Effector memory CD8-positive, alpha-beta T cell (primary cell): Measurements from ENCODE around the gene CDH6.

ENCODE experiments used
- ATAC-seq: fragments of 150-1000 bp; cut with Tn5 transposase; replicated peaks from 2 replicates; pipeline ENCODE4 v1.10.0; 2021; ENCODE audit warnings: mild to moderate bottlenecking, moderate library complexity
- DNase-seq, 3 experiments: peaks; one replicate each; pipeline ENCODE4 v3.0.0; 2021
- H3K27ac Mint-ChIP-seq, 2 donors: one replicate each; pipeline ENCODE4 v1.8.0; 2022; ENCODE audit warnings: mild to moderate bottlenecking in 2 of 2, mixed read lengths in 2 of 2, moderate library complexity in 2 of 2
- H3K27me3 Mint-ChIP-seq, 2 donors: one replicate each; pipeline ENCODE4 v1.8.0; 2022; ENCODE audit warnings: mixed read lengths in 2 of 2
- H3K36me3 Mint-ChIP-seq: one replicate; pipeline ENCODE4 v1.8.0; 2022; ENCODE audit warnings: mild to moderate bottlenecking, moderate library complexity, mixed read lengths; ENCODE audit not compliant: insufficient read depth
- H3K4me1 Mint-ChIP-seq, 2 donors: one replicate each; pipeline ENCODE4 v1.8.0; 2022; ENCODE audit warnings: low read depth in 2 of 2, mixed read lengths in 2 of 2
- H3K4me3 Mint-ChIP-seq, 2 donors: one replicate each; pipeline ENCODE4 v1.8.0; 2022; ENCODE audit warnings: mild to moderate bottlenecking in 2 of 2, mixed read lengths in 2 of 2, moderate library complexity in 2 of 2
- H3K9me3 Mint-ChIP-seq, 2 donors: one replicate each; pipeline ENCODE4 v1.8.0; 2022; ENCODE audit warnings: mixed read lengths in 2 of 2

CDH6 gene

DNA sequence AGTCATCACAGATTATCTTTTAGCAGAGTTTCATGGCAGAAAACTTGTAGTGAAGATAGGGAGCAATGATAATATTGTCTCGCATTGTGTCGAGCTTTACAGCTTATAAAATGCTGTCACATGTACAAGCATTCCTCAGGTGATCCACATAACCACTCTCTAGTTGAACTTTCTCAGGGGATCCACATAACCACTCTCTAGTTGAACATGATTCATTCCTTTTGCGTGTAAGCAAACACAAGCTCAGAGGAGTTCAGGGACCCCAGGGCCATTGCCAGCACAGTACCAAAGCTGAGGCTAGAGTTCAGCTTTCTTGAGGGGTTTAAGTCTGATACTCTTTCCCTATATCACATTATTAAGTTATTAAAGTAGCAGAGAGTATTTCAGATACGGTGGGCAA is 86.7 kb downstream of the CDH6 start:
- no peak overlapping the region for H3K27ac Mint-ChIP-seq
- ATAC-seq: no peak
- H3K27me3 Mint-ChIP-seq: no peaks in the 10 kb centered on the region
- no peak for DNase-seq
- H3K9me3 Mint-ChIP-seq: no peaks in the 10 kb centered on the region
- H3K4me1 Mint-ChIP-seq: no peaks in the 10 kb centered on the region
- H3K4me3 Mint-ChIP-seq: no peak overlapping the region
- H3K36me3 Mint-ChIP-seq: no peaks in the 10 kb centered on the region

DNA sequence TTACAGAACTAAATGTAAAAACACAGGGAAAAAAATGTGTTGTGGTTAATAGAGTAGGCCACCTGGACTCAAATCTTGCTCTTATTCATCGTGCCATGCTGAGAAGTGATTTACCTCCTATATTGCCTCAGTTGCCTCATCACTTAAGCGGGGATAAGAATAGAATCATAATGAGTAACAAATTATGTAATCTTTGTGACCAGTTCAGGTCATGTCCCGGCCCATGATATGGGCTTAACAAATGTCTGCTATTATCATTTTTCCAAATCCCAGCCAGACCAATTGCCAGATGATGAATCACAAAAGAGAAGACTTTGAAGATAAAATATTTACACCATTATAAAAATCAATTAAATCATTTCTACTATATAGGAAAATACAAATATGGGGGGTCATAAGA is 89.8 kb downstream of the CDH6 start:
- Mint-ChIP-seq H3K27ac (no peak overlapping the region), H3K4me1 (no peaks in the 10 kb centered on the region), H3K4me3 (no peak overlapping the region), H3K36me3 (no peaks in the 10 kb centered on the region), H3K9me3 (no peaks in the 10 kb centered on the region), H3K27me3 (no peaks in the 10 kb centered on the region)
- ATAC-seq (no peak), DNase-seq (no peak)

DNA sequence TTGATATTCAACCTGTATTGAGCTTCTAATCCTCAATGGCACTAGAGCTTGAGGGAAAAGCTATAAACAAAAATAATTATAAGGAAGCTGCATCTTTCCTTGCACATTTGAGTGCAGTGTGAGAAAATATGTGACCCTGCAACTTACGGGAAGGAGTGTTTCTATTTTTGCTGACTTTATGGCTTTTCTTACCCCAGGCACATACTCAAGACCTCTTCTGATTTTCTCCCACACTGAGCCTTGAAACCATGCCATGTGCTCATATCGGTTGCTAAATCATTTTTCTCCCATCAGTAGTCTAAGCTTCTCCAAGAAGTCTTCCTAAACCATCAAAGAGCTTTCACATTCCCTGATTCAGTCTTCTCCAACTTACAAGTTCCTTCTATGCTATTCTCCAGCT is 91.5 kb downstream of the CDH6 start:
- H3K27me3 Mint-ChIP-seq: no peaks in the 10 kb centered on the region
- H3K27ac Mint-ChIP-seq: no peak overlapping the region
- DNase-seq (no peak), ATAC-seq (no peak)
- no peaks in the 10 kb centered on the region for H3K4me1 Mint-ChIP-seq
- no peaks in the 10 kb centered on the region for H3K9me3 Mint-ChIP-seq
- no peak overlapping the region for H3K4me3 Mint-ChIP-seq
- H3K36me3 Mint-ChIP-seq: no peaks in the 10 kb centered on the region

DNA sequence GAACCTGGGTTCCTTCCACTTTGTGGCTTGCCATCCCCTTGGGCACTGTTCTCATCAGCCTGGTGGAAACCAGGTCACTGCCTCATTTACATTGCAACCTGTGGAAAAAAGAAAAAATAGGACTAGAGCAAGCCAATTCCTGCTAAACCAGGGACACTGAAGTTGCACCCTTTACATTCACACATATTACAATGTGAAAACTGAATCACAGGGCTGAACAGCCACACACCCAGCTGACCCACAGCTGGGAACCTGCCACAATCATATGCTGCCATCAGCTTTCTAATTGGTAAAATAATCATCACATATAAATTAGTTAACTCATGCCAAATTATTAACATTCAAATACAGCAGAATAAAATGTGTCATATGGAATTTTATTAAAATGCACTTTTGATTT is 94.5 kb downstream of the CDH6 start:
- no peak for DNase-seq
- no peaks in the 10 kb centered on the region for H3K4me1 Mint-ChIP-seq
- no peak overlapping the region for H3K27ac Mint-ChIP-seq
- no peak for ATAC-seq
- no peak overlapping the region for H3K4me3 Mint-ChIP-seq
- H3K9me3 Mint-ChIP-seq: peaks cover 2 to 8% of the 10 kb centered on the region in 2 donors
- no peaks in the 10 kb centered on the region for H3K27me3 Mint-ChIP-seq
- H3K36me3 Mint-ChIP-seq: no peaks in the 10 kb centered on the region

DNA sequence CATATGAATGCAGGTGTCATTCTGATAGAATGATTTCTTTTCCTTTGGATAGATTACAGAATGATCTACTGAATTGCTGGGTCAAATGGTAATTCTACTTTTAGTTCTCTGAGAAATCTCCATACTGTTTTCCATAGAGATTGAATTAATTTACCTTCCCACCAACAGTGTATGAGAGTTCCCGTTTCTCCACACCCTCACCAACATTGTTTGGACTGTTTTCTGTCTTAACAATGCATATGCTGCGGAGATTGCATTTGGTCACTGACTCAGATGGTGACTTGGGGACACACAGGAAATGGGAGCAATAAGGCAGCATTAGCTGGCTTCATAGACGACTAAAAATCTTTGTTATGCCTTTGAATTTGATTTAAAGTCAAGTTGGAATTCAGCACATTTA is 95.9 kb downstream of the CDH6 start:
- Mint-ChIP-seq H3K4me1 (no peaks in the 10 kb centered on the region), H3K9me3 (peaks cover 2 to 8% of the 10 kb centered on the region in 2 donors), H3K4me3 (no peak overlapping the region), H3K27ac (no peak overlapping the region), H3K36me3 (no peaks in the 10 kb centered on the region), H3K27me3 (no peaks in the 10 kb centered on the region)
- no peak for ATAC-seq
- no peak for DNase-seq

DNA sequence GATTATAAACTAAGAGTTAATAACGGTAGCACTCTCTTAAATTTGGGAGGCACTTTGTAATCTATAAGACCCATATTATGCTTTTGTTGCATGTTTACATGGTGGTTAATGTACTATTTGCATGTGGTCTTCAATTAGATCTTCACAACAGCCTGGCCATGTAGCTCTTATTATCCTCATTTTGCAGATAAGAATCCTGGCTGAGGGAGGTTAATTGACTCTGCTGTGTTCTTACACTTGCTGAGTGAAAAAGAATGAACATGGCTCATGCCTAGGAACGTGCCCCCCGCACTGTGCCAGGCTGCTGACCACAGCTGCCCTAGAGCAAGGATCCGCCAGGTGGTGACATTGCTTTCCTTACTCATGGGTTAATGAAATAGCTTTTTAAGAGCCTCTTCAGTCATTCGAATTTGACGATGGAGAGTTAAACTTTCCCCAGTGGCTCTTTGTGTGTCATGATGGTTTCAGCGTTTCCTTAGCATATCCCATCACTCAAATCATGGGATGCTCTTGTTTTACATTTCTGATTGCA is 97.9 kb downstream of the CDH6 start:
- H3K27me3 Mint-ChIP-seq: no peaks in the 10 kb centered on the region
- H3K27ac Mint-ChIP-seq: no peak overlapping the region
- peaks cover 2 to 8% of the 10 kb centered on the region in 2 donors for H3K9me3 Mint-ChIP-seq
- DNase-seq: no peak
- H3K36me3 Mint-ChIP-seq: no peaks in the 10 kb centered on the region
- no peak overlapping the region for H3K4me3 Mint-ChIP-seq
- no peaks in the 10 kb centered on the region for H3K4me1 Mint-ChIP-seq
- no peak for ATAC-seq

DNA sequence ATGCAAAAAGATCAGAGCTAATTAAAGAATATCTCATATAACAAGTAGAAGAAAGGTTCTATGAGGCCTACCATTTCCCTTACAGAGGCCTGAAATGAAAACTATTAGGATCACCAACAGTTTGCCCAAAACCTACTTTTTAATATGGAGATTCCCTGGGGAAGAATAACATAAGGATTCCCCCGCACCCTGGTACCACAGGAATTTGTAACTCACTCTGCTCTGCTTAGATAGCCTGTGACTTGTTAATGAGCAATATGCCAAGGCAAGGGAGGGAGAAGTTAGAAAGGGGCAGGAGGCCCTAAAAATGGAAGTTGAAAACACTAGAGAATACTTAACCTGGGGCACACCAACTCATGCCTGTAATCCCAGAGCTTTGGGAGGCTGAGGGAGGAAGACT is 107.0 kb downstream of the CDH6 start:
- no peak for ATAC-seq
- H3K9me3 Mint-ChIP-seq: peaks cover 0 to 2% of the 10 kb centered on the region in 2 donors
- H3K27ac Mint-ChIP-seq: no peak overlapping the region
- no peaks in the 10 kb centered on the region for H3K27me3 Mint-ChIP-seq
- DNase-seq: no peak
- H3K36me3 Mint-ChIP-seq: no peaks in the 10 kb centered on the region
- H3K4me1 Mint-ChIP-seq: no peaks in the 10 kb centered on the region
- no peak overlapping the region for H3K4me3 Mint-ChIP-seq

DNA sequence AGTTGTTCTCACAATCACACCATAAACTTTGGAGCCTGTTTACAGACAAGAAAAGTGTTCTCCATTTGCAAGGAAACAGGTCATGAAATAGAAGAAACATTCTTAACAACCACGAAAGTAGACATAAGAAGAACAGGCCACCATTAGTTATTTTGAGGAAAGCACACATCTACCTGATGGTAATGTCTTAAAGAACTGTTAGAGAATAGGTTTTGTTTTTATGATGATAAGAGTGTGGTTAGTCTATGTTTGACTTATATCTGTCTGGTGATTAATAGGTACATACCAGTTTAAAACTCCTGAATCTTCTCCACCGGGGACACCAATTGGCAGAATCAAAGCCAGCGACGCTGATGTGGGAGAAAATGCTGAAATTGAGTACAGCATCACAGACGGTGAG is 108.3 kb downstream of the CDH6 start:
- peaks cover 0 to 2% of the 10 kb centered on the region in 2 donors for H3K9me3 Mint-ChIP-seq
- ATAC-seq: no peak
- H3K4me1 Mint-ChIP-seq: no peaks in the 10 kb centered on the region
- no peak for DNase-seq
- no peaks in the 10 kb centered on the region for H3K27me3 Mint-ChIP-seq
- H3K27ac Mint-ChIP-seq: no peak overlapping the region
- no peaks in the 10 kb centered on the region for H3K36me3 Mint-ChIP-seq
- no peak overlapping the region for H3K4me3 Mint-ChIP-seq

DNA sequence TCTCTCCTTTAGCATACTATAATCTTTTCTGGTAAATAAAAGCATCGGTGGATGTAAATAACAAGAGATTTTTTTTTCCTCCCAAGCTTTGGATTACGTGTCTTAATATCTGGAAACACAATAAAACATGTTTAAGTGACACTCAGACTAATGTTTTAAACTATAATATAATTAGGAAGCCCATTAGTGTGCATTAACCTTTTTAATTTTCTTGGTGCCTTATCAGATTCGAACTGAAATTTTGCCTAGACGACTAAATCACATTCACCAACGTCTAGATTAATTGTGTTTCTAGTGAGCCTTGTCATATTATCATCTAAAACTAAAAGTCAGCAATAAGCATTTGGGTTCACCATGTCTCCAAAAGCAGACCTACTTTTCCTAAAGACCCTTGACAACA is 110.2 kb downstream of the CDH6 start:
- Mint-ChIP-seq H3K27ac (no peak overlapping the region), H3K4me3 (no peak overlapping the region), H3K27me3 (no peaks in the 10 kb centered on the region), H3K36me3 (no peaks in the 10 kb centered on the region), H3K4me1 (no peaks in the 10 kb centered on the region), H3K9me3 (peaks cover 0 to 2% of the 10 kb centered on the region in 2 donors)
- ATAC-seq (no peak), DNase-seq (no peak)

DNA sequence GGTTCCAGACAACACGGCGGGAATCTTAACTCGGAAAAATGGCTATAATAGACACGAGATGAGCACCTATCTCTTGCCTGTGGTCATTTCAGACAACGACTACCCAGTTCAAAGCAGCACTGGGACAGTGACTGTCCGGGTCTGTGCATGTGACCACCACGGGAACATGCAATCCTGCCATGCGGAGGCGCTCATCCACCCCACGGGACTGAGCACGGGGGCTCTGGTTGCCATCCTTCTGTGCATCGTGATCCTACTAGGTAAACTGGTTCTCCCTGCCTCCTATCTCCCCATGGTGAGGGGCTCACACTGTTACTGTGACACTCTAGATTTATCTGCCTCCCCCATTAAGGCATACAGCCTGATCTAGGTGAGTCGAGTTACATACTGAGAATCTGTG is 124.2 kb downstream of the CDH6 start:
- Mint-ChIP-seq H3K27me3 (peaks cover 0 to 9% of the 10 kb centered on the region in 2 donors), H3K36me3 (no peaks in the 10 kb centered on the region), H3K4me3 (no peak overlapping the region), H3K9me3 (peaks cover 0 to 2% of the 10 kb centered on the region in 2 donors), H3K4me1 (no peaks in the 10 kb centered on the region), H3K27ac (no peak overlapping the region)
- no peak for DNase-seq
- ATAC-seq: no peak

DNA sequence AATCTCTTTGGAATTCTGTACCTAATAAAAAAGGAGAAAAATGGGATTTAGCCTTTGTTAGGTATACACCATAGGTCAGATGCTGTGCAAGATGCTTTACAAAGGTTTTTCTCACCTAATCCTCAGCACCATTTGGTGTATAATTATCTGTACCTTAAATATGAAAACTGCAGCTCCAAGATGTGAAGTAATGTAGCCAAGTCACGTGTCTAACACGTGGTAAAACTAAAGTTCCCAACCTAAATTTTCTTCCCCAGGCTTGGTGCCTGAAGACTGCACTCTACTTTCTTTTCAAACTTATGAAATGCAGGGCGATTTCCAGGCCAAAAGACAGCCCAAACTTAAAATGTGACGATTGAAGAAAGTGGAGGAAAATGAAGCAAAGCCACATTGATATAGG is 125.8 kb downstream of the CDH6 start:
- H3K4me1 Mint-ChIP-seq: no peaks in the 10 kb centered on the region
- no peak overlapping the region for H3K4me3 Mint-ChIP-seq
- ATAC-seq: no peak
- DNase-seq: no peak
- peaks cover 0 to 2% of the 10 kb centered on the region in 2 donors for H3K9me3 Mint-ChIP-seq
- H3K27me3 Mint-ChIP-seq: peaks cover 0 to 9% of the 10 kb centered on the region in 2 donors
- no peaks in the 10 kb centered on the region for H3K36me3 Mint-ChIP-seq
- H3K27ac Mint-ChIP-seq: no peak overlapping the region

DNA sequence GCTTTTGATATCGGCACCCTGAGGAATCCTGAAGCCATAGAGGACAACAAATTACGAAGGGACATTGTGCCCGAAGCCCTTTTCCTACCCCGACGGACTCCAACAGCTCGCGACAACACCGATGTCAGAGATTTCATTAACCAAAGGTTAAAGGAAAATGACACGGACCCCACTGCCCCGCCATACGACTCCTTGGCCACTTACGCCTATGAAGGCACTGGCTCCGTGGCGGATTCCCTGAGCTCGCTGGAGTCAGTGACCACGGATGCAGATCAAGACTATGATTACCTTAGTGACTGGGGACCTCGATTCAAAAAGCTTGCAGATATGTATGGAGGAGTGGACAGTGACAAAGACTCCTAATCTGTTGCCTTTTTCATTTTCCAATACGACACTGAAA is 129.5 kb downstream of the CDH6 start:
- Mint-ChIP-seq H3K4me1 (no peaks in the 10 kb centered on the region), H3K4me3 (no peak overlapping the region), H3K36me3 (no peaks in the 10 kb centered on the region), H3K27ac (no peak overlapping the region), H3K27me3 (peaks cover 0 to 3% of the 10 kb centered on the region in 2 donors), H3K9me3 (no peaks in the 10 kb centered on the region)
- ATAC-seq: no peak
- no peak for DNase-seq

DNA sequence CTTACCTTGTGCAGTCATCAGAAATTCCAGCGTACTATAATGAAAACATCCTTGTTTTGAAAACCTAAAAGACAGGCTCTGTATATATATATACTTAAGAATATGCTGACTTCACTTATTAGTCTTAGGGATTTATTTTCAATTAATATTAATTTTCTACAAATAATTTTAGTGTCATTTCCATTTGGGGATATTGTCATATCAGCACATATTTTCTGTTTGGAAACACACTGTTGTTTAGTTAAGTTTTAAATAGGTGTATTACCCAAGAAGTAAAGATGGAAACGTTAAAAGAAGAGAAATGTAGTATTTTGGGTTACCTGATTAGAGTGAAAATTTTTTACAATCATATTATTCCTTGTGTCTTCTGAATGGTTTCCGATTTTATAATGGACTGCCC is 131.4 kb downstream of the CDH6 start:
- DNase-seq: no peak
- H3K9me3 Mint-ChIP-seq: no peaks in the 10 kb centered on the region
- ATAC-seq: no peak
- no peak overlapping the region for H3K27ac Mint-ChIP-seq
- H3K4me1 Mint-ChIP-seq: no peaks in the 10 kb centered on the region
- H3K4me3 Mint-ChIP-seq: no peak overlapping the region
- H3K27me3 Mint-ChIP-seq: no peaks in the 10 kb centered on the region
- H3K36me3 Mint-ChIP-seq: no peaks in the 10 kb centered on the region

DNA sequence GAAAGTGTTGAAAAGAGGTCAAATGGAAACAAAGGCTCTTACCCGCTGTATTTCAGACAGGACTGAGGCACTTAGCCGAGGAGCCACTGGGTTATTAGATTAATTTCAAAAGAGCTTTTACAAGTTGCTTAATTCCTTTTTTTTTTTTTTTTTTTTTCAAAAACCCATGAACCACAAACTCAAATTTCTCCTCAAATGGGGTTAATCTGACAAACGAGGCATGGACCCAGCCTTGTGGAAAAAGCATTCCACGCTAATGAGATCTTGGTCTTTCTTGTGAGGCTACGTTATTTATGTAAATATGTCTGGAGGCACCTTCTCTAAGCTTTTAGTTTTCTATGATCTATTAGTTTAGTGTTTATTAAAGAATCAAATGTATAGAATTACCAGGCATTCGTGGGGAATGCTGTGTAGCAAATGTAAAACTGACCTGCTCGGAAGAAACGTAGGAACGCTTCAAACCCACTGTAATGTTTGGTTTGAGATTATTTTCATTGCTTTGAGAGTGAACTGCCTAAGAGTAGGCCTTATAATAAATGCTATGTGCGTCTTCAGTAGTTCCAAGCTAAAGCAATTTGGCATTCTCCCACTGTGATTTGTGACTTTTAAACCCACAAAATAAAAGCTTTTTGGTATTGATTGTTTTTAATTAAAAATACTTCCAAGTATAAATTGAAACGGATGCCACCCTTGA is 134.7 kb downstream of the CDH6 start:
- H3K27me3 Mint-ChIP-seq: no peaks in the 10 kb centered on the region
- DNase-seq (no peak), ATAC-seq (no peak)
- no peaks in the 10 kb centered on the region for H3K4me1 Mint-ChIP-seq
- H3K36me3 Mint-ChIP-seq: no peaks in the 10 kb centered on the region
- no peak overlapping the region for H3K27ac Mint-ChIP-seq
- H3K4me3 Mint-ChIP-seq: no peak overlapping the region
- no peaks in the 10 kb centered on the region for H3K9me3 Mint-ChIP-seq
